ENCODE results near the gene TMEM144.

TMEM144 gene

GRCh38 chr4:158302076-158302866, 92.0 kb downstream of the TMEM144 start:
- no peak for DNase-seq

GRCh38 chr4:158304694-158305093, 94.4 kb downstream of the TMEM144 start:
- no peak for DNase-seq
